ENCODE measurements around the gene CLRN1. TPM values are rescaled to one million over a fixed set of nuclear protein-coding genes. Genes with fewer than 3 reads are reported as not detected.

Gene CLRN1
- total RNA-seq, 2 experiments from 2014 or later = not detected

DNA sequence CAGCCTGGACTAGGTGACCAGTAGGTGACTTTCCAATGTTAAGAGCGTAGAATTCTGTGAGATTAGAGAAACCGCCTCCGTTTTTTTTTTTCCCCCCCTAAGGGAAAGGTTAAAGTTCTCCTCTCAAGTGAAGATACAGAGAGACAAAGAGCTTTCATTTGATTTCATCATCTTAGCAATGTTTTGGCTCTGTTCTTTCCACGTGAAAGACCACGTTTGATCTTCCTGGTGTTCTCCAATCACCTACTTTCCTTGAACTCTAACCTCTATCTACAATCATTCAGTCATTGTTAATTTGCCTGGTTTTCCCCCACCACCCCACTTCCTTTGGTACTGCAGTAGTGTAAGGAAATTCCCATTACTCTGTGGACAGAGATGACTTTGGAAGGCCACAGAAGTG lies 36.9 kb upstream of the CLRN1 start:
- Histone ChIP-seq H2AFZ (ENCODE audit: low read length) (no peak overlapping the region), H3K4me1 (ENCODE audit: insufficient read depth, low read length, poor library complexity, severe bottlenecking) (no peaks in the 10 kb centered on the region), H3K27ac (ENCODE audit: low read depth, low read length, poor library complexity, severe bottlenecking) (no peak overlapping the region), H3K9me2 (ENCODE audit: insufficient read depth, low read length) (no peaks in the 10 kb centered on the region), H3K4me2 (ENCODE audit: low read length) (no peak overlapping the region), H4K20me1 (ENCODE audit: insufficient read depth, low read length) (no peaks in the 10 kb centered on the region), H3K79me2 (ENCODE audit: insufficient read depth, low read depth, low read length) (no peaks in the 10 kb centered on the region), H3K4me3 (ENCODE audit: low read depth, low read length, poor library complexity, severe bottlenecking) (no peak overlapping the region), H3K9me3 (ENCODE audit: low read length) (no peaks in the 10 kb centered on the region), H3K36me3 (ENCODE audit: insufficient read depth, low read length) (no peaks in the 10 kb centered on the region)
- DNase-seq (ENCODE audit: low spot score) = no peak
- BruUV-seq (replicated peaks) = no TSS peak
- CTCF ChIA-PET (ENCODE audit: unreplicated experiment) = no interaction called here
- POLR2A ChIA-PET = interaction anchor here (1.0 to 1.9 kb wide), 2 partner anchors 14 to 1707 kb away, joined by 3 read pairs; no protein-coding TSS in a partner anchor
- TF ChIP-seq, protein P1, sequence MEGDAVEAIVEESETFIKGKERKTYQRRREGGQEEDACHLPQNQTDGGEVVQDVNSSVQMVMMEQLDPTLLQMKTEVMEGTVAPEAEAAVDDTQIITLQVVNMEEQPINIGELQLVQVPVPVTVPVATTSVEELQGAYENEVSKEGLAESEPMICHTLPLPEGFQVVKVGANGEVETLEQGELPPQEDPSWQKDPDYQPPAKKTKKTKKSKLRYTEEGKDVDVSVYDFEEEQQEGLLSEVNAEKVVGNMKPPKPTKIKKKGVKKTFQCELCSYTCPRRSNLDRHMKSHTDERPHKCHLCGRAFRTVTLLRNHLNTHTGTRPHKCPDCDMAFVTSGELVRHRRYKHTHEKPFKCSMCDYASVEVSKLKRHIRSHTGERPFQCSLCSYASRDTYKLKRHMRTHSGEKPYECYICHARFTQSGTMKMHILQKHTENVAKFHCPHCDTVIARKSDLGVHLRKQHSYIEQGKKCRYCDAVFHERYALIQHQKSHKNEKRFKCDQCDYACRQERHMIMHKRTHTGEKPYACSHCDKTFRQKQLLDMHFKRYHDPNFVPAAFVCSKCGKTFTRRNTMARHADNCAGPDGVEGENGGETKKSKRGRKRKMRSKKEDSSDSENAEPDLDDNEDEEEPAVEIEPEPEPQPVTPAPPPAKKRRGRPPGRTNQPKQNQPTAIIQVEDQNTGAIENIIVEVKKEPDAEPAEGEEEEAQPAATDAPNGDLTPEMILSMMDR (conservative IDR thresholded peaks at IDR 0.05; ENCODE audit: low read length) = no peak
- TF ChIP-seq EZH2phosphoT487 (IDR thresholded peaks at IDR 0.05; ENCODE audit: borderline replicate concordance, low read depth, low read length) = no peak
- intact Hi-C loops (cut with micrococcal nuclease; ENCODE audit: unreplicated experiment) = no loop called here

DNA sequence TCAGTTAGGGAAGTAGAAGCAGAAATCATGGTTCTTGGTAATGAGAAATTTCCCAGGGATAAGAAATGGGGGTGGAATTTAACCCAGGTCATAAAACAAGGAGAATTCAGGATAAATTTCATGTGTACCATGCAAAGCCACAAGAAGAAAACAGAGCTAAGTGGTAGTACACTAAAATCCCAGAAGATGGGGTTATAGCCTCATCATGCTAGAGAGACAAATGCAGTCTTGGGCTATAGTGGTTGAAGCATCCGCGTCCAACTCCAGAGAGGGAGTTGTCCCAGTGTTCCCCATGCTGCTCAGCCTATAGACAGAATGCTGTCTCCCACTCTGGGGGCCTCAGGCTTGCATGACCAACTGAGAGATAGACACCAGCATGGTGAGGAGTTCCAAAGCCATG lies 36.2 kb upstream of the CLRN1 start:
- POLR2A ChIA-PET = interaction anchor here (1.0 to 1.9 kb wide), 2 partner anchors 13 to 1706 kb away, joined by 3 read pairs; no protein-coding TSS in a partner anchor
- no peak overlapping the region for H3K4me3 ChIP-seq (ENCODE audit: low read depth, low read length, poor library complexity, severe bottlenecking)
- no peaks in the 10 kb centered on the region for H4K20me1 ChIP-seq (ENCODE audit: insufficient read depth, low read length)
- no peaks in the 10 kb centered on the region for H3K4me1 ChIP-seq (ENCODE audit: insufficient read depth, low read length, poor library complexity, severe bottlenecking)
- no peak for TF ChIP-seq EZH2phosphoT487 (IDR thresholded peaks at IDR 0.05; ENCODE audit: borderline replicate concordance, low read depth, low read length)
- TF ChIP-seq, protein P1 (conservative IDR thresholded peaks at IDR 0.05; ENCODE audit: low read length) = no peak
- H2AFZ ChIP-seq (ENCODE audit: low read length) = no peak overlapping the region
- no peaks in the 10 kb centered on the region for H3K9me3 ChIP-seq (ENCODE audit: low read length)
- DNase-seq (ENCODE audit: low spot score) = no peak
- H3K79me2 ChIP-seq (ENCODE audit: insufficient read depth, low read depth, low read length) = no peaks in the 10 kb centered on the region
- no peak overlapping the region for H3K27ac ChIP-seq (ENCODE audit: low read depth, low read length, poor library complexity, severe bottlenecking)
- no TSS peak for BruUV-seq (replicated peaks)
- H3K9me2 ChIP-seq (ENCODE audit: insufficient read depth, low read length) = no peaks in the 10 kb centered on the region
- no peaks in the 10 kb centered on the region for H3K36me3 ChIP-seq (ENCODE audit: insufficient read depth, low read length)
- CTCF ChIA-PET (ENCODE audit: unreplicated experiment) = no interaction called here
- H3K4me2 ChIP-seq (ENCODE audit: low read length) = no peak overlapping the region
- intact Hi-C loops (cut with micrococcal nuclease; ENCODE audit: unreplicated experiment) = no loop called here

DNA sequence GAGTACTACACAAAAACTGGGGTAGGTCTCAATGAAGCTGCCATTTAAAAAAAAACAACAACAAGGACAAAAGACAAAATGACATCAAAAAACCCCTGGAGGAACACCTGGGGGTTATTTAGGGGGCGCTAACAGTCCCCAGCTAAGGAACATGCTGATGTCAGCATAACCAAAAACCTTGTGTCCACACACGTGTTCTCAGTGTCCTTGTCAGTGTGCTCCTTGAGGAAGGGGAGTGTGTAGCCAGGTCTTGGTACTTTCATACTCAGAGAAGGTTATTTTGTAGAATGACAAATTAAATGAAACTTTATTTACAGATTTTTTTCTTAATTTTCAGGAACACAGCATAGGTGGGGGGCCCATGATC lies 31.2 kb upstream of the CLRN1 start:
- H3K9me2 ChIP-seq (ENCODE audit: insufficient read depth, low read length) = no peaks in the 10 kb centered on the region
- no peak for TF ChIP-seq EZH2phosphoT487 (IDR thresholded peaks at IDR 0.05; ENCODE audit: borderline replicate concordance, low read depth, low read length)
- TF ChIP-seq, protein P1 (conservative IDR thresholded peaks at IDR 0.05; ENCODE audit: low read length) = no peak
- ChIA-PET CTCF (ENCODE audit: unreplicated experiment) (no interaction called here), POLR2A (no interaction called here)
- H3K4me1 ChIP-seq (ENCODE audit: insufficient read depth, low read length, poor library complexity, severe bottlenecking) = no peaks in the 10 kb centered on the region
- H3K4me2 ChIP-seq (ENCODE audit: low read length) = no peak overlapping the region
- no peak for DNase-seq (ENCODE audit: low spot score)
- no TSS peak for BruUV-seq (replicated peaks)
- intact Hi-C loops (cut with micrococcal nuclease; ENCODE audit: unreplicated experiment) = no loop called here
- H4K20me1 ChIP-seq (ENCODE audit: insufficient read depth, low read length) = no peaks in the 10 kb centered on the region
- H3K4me3 ChIP-seq (ENCODE audit: low read depth, low read length, poor library complexity, severe bottlenecking) = no peak overlapping the region
- no peak overlapping the region for H2AFZ ChIP-seq (ENCODE audit: low read length)
- H3K27ac ChIP-seq (ENCODE audit: low read depth, low read length, poor library complexity, severe bottlenecking) = no peak overlapping the region
- H3K79me2 ChIP-seq (ENCODE audit: insufficient read depth, low read depth, low read length) = no peaks in the 10 kb centered on the region
- H3K36me3 ChIP-seq (ENCODE audit: insufficient read depth, low read length) = no peaks in the 10 kb centered on the region
- no peaks in the 10 kb centered on the region for H3K9me3 ChIP-seq (ENCODE audit: low read length)
